Astrocyte (in vitro differentiated cells and primary cell): Measurements from ENCODE around the gene SLAMF6.

ENCODE experiments used
- EZH2 ChIP-seq: IDR thresholded peaks from 2 replicates; pipeline ENCODE4 v1.6.1; 2012; ENCODE audit warnings: mild to moderate bottlenecking, low read length, inconsistent platforms; ENCODE audit not compliant: insufficient read depth
- TF ChIP-seq, protein P1 (sequence below): IDR thresholded peaks from 2 replicates; pipeline ENCODE4 v1.5.1; 2011; ENCODE audit warnings: low read depth, mild to moderate bottlenecking, inconsistent platforms, low read length, moderate library complexity; ENCODE audit not compliant: insufficient read depth

- TF ChIP-seq, protein P1, sequence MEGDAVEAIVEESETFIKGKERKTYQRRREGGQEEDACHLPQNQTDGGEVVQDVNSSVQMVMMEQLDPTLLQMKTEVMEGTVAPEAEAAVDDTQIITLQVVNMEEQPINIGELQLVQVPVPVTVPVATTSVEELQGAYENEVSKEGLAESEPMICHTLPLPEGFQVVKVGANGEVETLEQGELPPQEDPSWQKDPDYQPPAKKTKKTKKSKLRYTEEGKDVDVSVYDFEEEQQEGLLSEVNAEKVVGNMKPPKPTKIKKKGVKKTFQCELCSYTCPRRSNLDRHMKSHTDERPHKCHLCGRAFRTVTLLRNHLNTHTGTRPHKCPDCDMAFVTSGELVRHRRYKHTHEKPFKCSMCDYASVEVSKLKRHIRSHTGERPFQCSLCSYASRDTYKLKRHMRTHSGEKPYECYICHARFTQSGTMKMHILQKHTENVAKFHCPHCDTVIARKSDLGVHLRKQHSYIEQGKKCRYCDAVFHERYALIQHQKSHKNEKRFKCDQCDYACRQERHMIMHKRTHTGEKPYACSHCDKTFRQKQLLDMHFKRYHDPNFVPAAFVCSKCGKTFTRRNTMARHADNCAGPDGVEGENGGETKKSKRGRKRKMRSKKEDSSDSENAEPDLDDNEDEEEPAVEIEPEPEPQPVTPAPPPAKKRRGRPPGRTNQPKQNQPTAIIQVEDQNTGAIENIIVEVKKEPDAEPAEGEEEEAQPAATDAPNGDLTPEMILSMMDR: no peak
- TF ChIP-seq EZH2: no peak
These were observed 39.4 kb downstream of the SLAMF6 start for GRCh38 chr1:160483505-160484185.
